Lung (tissue), 12 donors: ENCODE data around the gene EGFL8. TPM values are rescaled to one million over a fixed set of nuclear protein-coding genes. Genes with fewer than 3 reads are reported as not detected.

ENCODE experiments used
- ATAC-seq: fragments of 200-7000 bp; cut with Tn5 transposase; one replicate; pipeline ENCODE4 v1.9.1; 2020; ENCODE audit warnings: moderate number of reproducible peaks; ENCODE audit not compliant: insufficient read depth, low FRiP score
- DNase-seq, 3 donors: peaks; one replicate each; pipeline ENCODE4 v3.0.0-alpha.2; 2013 to 2017
- H3K27ac ChIP-seq, 2 donors: one replicate each; pipeline ENCODE4 v1.5.1; 2013; ENCODE audit warnings: mild to moderate bottlenecking in 2 of 2, moderate library complexity in 2 of 2, control low read depth in 1 of 2, inconsistent platforms in 1 of 2, low read depth in 1 of 2, low read length in 1 of 2
- H3K27me3 ChIP-seq, 3 donors: one replicate each; pipeline ENCODE4 v1.5.1; 2013; ENCODE audit warnings: low read length in 2 of 3; ENCODE audit not compliant: control insufficient read depth in 3 of 3, insufficient read depth in 3 of 3
- H3K36me3 ChIP-seq, 4 donors: one replicate each; pipeline ENCODE4 v1.5.1; 2013; ENCODE audit warnings: low read length in 4 of 4, mild to moderate bottlenecking in 1 of 4, moderate library complexity in 1 of 4; ENCODE audit not compliant: control insufficient read depth in 4 of 4, insufficient read depth in 4 of 4
- H3K4me1 ChIP-seq, 5 donors: one replicate each; pipeline ENCODE4 v1.5.1; 2013; ENCODE audit warnings: low read length in 5 of 5, mild to moderate bottlenecking in 2 of 5, moderate library complexity in 1 of 5; ENCODE audit not compliant: control insufficient read depth in 5 of 5, insufficient read depth in 5 of 5
- H3K4me3 ChIP-seq: one replicate; pipeline ENCODE4 v1.5.1; 2013; ENCODE audit warnings: mild to moderate bottlenecking, control low read depth, moderate library complexity
- H3K9ac ChIP-seq, 2 donors: one replicate each; pipeline ENCODE4 v1.5.1; 2013; ENCODE audit warnings: low read length in 2 of 2, control low read depth in 1 of 2; ENCODE audit not compliant: insufficient read depth in 1 of 2
- H3K9me3 ChIP-seq, 4 donors: one replicate each; pipeline ENCODE4 v1.5.1; 2013; ENCODE audit warnings: low read length in 3 of 4, mild to moderate bottlenecking in 1 of 4, moderate library complexity in 1 of 4; ENCODE audit not compliant: control insufficient read depth in 4 of 4, insufficient read depth in 3 of 4
- CTCF ChIP-seq: IDR thresholded peaks from 2 replicates; pipeline ENCODE4 v1.5.1; 2012; ENCODE audit warnings: mild to moderate bottlenecking; ENCODE audit errors: control extremely low read depth, extremely low read depth
- WGBS, 2 donors: extraction: QIAGEN DNeasy Blood & Tissue Kit; methylation state at CpG; one replicate each; pipeline ENCODE4 v1.1.7; 2013; 5-methylcytosine and 5-hydroxymethylcytosine counted together
- polyA plus RNA-seq, 2 donors: library from polyadenylated mRNA; stranded (reverse); fragments of 200-250 nt; gene quantifications; one replicate each; pipeline ENCODE4 v1.2.1, GENCODE V29; 2013
- total RNA-seq, 2 donors: library from RNA; depleted of rRNA in 1 of 2; stranded (reverse); fragments of >200 nt in 1 of 2; gene quantifications; one replicate each; pipeline ENCODE4 v1.2.1, GENCODE V29; 2014 to 2021
- donor health status: control.
- donor health status: control.
- donor health status: Bipolar disorder and iron deficiency.
- donor health status: healthy.
- donor health status: DM: yes; HTN: yes; CAD: no.

Gene EGFL8
- total and polyA plus RNA-seq, 4 donors = 3.8 to 10.9 (median 10.0) TPM

GRCh38 chr6:32131439-32131948, 32.9 kb upstream of the EGFL8 start:
- ATAC-seq (no peak), DNase-seq (no peak)
- 89 to 94% methylated on average over 14 of the region's 14 CpGs for WGBS, 2 donors
- no peak for TF ChIP-seq CTCF
- Histone ChIP-seq H3K27me3 (peaks cover 0 to 6% (median 6%) of the 10 kb centered on the region in 3 donors), H3K4me3 (no peak overlapping the region), H3K4me1 (peaks cover 13 to 26% (median 15%) of the 10 kb centered on the region in 5 donors), H3K9me3 (no peaks in the 10 kb centered on the region), H3K9ac (no peak overlapping the region), H3K36me3 (peaks cover 0 to 6% (median 0%) of the 10 kb centered on the region in 4 donors), H3K27ac (no peak overlapping the region)

- Histone ChIP-seq H3K9ac (no peak overlapping the region), H3K27ac (no peak overlapping the region), H3K4me3 (no peak overlapping the region), H3K4me1 (peaks cover 10 to 19% (median 13%) of the 10 kb centered on the region in 5 donors), H3K9me3 (no peaks in the 10 kb centered on the region), H3K27me3 (peaks cover 0 to 6% (median 6%) of the 10 kb centered on the region in 3 donors), H3K36me3 (no peaks in the 10 kb centered on the region)
- TF ChIP-seq CTCF = no peak
- no peak for ATAC-seq
- DNase-seq = no peak
Measured at GRCh38 chr6:32132110-32132509, 32.3 kb upstream of the EGFL8 start.

GRCh38 chr6:32133786-32134185, 30.6 kb upstream of the EGFL8 start:
- Histone ChIP-seq H3K9ac (no peak overlapping the region), H3K4me3 (no peak overlapping the region), H3K36me3 (no peaks in the 10 kb centered on the region), H3K4me1 (peaks cover 6 to 10% (median 8%) of the 10 kb centered on the region in 5 donors), H3K9me3 (no peaks in the 10 kb centered on the region), H3K27ac (no peak overlapping the region), H3K27me3 (peaks cover 0 to 11% (median 6%) of the 10 kb centered on the region in 3 donors)
- 86 to 92% methylated on average over 4 of the region's 4 CpGs for WGBS, 2 donors
- DNase-seq = no peak
- ATAC-seq = no peak
- TF ChIP-seq CTCF = no peak

- DNase-seq (no peak), ATAC-seq (no peak)
- Histone ChIP-seq H3K4me1 (no peaks in the 10 kb centered on the region), H3K9ac (no peak overlapping the region), H3K27me3 (peaks cover 0 to 23% (median 9%) of the 10 kb centered on the region in 3 donors), H3K36me3 (no peaks in the 10 kb centered on the region), H3K4me3 (no peak overlapping the region), H3K27ac (no peak overlapping the region), H3K9me3 (no peaks in the 10 kb centered on the region)
- no peak for TF ChIP-seq CTCF
Measured at GRCh38 chr6:32137454-32137853, 26.9 kb upstream of the EGFL8 start.
